ENCODE measurements around the gene KREMEN1.
"Not testable (repeated sequence)": the region's sequence is repeated elsewhere in the genome, so short reads cannot be mapped to it uniquely, and the experiment has no call there.

The KREMEN1 gene

GRCh38 chr22:29108137-29108536 is 35.3 kb downstream of the KREMEN1 start:
- no peak for DNase-seq

- no peak for DNase-seq
Observed at GRCh38 chr22:29109822-29110221, 37.0 kb downstream of the KREMEN1 start.

GRCh38 chr22:29110946-29111345 is 38.1 kb downstream of the KREMEN1 start:
- no peak for DNase-seq

GRCh38 chr22:29112121-29112520 is 39.3 kb downstream of the KREMEN1 start:
- DNase-seq, result no peak

- DNase-seq, result no peak
Observed at GRCh38 chr22:29112681-29113080, 39.8 kb downstream of the KREMEN1 start.

- DNase-seq, result no peak
Observed at GRCh38 chr22:29113319-29113718, 40.5 kb downstream of the KREMEN1 start.

- DNase-seq, result no peak
Observed at GRCh38 chr22:29114392-29114791, 41.6 kb downstream of the KREMEN1 start.

GRCh38 chr22:29115682-29116288 is 43.0 kb downstream of the KREMEN1 start:
- DNase-seq, result no peak

- no peak for DNase-seq
Observed at GRCh38 chr22:29116397-29117123, 43.7 kb downstream of the KREMEN1 start.

GRCh38 chr22:29117799-29118477 is 45.1 kb downstream of the KREMEN1 start:
- no peak for DNase-seq

- not testable (repeated sequence) for DNase-seq
Observed at GRCh38 chr22:29120098-29120912, 47.5 kb downstream of the KREMEN1 start.

- no peak for DNase-seq
Observed at GRCh38 chr22:29121124-29121523, 48.3 kb downstream of the KREMEN1 start.

- no peak for DNase-seq
Observed at GRCh38 chr22:29122041-29122440, 49.2 kb downstream of the KREMEN1 start.

GRCh38 chr22:29124777-29125442 is 52.1 kb downstream of the KREMEN1 start:
- no peak for DNase-seq

- no peak for DNase-seq
Observed at GRCh38 chr22:29125443-29125778, 52.6 kb downstream of the KREMEN1 start.

GRCh38 chr22:29125844-29126243 is 53.0 kb downstream of the KREMEN1 start:
- no peak for DNase-seq

- DNase-seq, result no peak
Observed at GRCh38 chr22:29126670-29127395, 54.0 kb downstream of the KREMEN1 start.

- DNase-seq, result no peak
Observed at GRCh38 chr22:29128891-29129807, 56.3 kb downstream of the KREMEN1 start.

- DNase-seq, result no peak
Observed at GRCh38 chr22:29129808-29130140, 56.9 kb downstream of the KREMEN1 start.

GRCh38 chr22:29130476-29130875 is 57.6 kb downstream of the KREMEN1 start:
- no peak for DNase-seq

- DNase-seq, result no peak
Observed at GRCh38 chr22:29133603-29134133, 60.8 kb downstream of the KREMEN1 start.

Data from activated naive CD4-positive, alpha-beta T cell (primary cell).